C4-2B (cell line): ENCODE measurements around the gene KAT2B.

Experiments
- CTCF ChIP-seq: fragments of 450-650 bp; conservative IDR thresholded peaks from 2 replicates; pipeline ENCODE4 v1.5.1; 2017; ENCODE audit warnings: mild to moderate bottlenecking
- ZFX ChIP-seq: fragments of 450-650 bp; IDR thresholded peaks from 2 replicates; pipeline ENCODE4 v1.6.1; 2017

DNA sequence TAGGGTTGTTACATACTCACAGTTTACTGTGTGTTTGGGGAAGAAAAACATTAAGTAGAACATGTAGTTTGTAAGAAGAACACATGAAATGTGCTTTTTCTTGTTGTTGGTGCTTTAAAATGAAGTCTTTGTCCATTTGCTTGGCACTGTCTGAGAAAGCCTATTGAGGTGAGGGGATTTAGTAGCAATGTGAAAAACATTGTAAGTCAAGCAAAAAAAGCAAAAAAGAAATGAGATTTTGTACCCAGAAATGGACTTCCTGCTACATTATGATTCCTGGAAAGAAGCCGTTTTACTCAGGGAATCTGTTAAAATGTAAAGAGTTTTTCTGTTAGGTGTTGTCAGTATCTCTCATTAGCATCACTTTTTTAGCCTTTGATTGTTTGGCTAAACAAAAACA, 59.9 kb downstream of the KAT2B start:
- TF ChIP-seq CTCF (no peak), ZFX (no peak)
